Fibroblast of skin of right quadriceps (primary cell): ENCODE data around the gene PHLPP1.

Experiments
- DNase-seq: peaks from one replicate; pipeline ENCODE4 v3.0.0-alpha.2; 2013

Gene PHLPP1

DNA sequence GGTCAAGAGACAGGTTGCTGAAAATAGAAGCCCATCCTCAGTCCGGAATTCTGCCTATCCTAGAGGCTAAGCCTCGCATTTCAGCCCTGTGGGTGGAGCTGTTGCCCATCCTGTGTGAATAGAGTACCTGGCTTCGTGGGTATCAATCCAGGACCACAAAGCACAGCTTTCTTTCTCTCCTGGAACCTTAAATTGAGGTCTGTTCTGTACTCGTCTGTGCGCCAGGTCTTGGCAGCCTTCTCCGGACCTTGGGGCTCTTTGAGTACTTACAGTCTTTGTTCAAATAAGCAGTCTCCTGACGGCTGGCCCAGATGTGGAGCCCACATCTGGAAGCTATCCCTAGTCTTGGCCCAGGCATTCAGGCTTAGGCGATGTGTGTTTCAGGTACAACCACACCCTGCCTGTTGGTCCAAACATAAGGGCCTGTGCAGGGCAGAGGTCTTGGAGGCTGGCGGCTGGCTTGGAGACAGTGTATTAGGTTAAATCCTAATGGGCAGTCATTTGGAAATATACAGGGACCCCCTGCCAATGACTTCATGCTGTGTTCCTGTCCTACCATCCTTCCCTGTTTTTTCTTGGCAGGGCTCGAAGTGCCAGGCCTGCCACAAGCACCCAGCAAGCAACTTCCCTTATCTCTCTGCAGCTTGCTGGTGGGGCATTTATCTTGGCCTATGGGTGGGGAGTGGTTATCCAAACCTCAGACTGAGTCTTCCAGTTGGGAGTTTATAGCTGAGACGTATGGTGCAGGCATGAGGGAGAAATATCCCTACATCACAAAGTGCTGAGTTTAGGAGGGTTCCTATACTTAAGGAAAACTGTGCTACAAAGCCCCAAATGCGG lies 310.1 kb downstream of the PHLPP1 start:
- DNase-seq = no peak

DNA sequence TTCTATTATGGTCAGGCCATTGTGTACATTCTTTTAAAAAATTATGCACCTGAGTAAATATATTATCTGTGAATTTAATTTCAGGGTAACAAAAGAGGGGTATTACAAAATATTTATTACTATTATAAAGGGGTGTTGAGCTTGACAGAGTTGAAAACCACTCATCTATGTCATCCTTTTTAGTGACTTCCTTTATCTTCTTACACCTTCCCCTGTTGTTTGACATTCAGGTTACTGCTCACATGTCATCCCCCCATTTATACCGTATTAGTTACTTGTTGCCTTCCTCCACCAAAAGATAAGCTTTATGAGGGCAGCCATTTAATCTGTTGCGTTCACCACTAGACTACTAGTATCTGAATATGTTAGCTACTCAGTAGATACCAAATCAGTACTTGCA lies 313.0 kb downstream of the PHLPP1 start:
- DNase-seq = no peak
